NCI-H82 (cell line): ENCODE data around the gene ERC2.

Experiments
- DNase-seq: peaks from one replicate; lab custom pipeline; 2025; lab: John Stamatoyannopoulos, UW

The ERC2 gene

GRCh38 chr3:55492976-55493375, 975.3 kb downstream of the ERC2 start:
- DNase-seq: no peak

GRCh38 chr3:55491296-55491816, 976.9 kb downstream of the ERC2 start:
- DNase-seq: no peak

- no peak for DNase-seq
Measured at GRCh38 chr3:55490276-55490913, 977.9 kb downstream of the ERC2 start.

GRCh38 chr3:55489798-55490132, 978.5 kb downstream of the ERC2 start:
- DNase-seq: no peak

- peak; percentile 34 for DNase-seq
Measured at GRCh38 chr3:55488398-55489055, 979.7 kb downstream of the ERC2 start.

GRCh38 chr3:55487381-55488241, 980.7 kb downstream of the ERC2 start:
- DNase-seq: peak; percentile 55

GRCh38 chr3:55486857-55487380, 981.3 kb downstream of the ERC2 start, which contains the start of gene WNT5A:
WNT5A (minus strand) TSS chr3:55487306; CDS start chr3:55486985, 321 bp downstream.
- peak; percentile 40 for DNase-seq

- DNase-seq: peak; percentile 50
Measured at GRCh38 chr3:55486101-55486856, 982.0 kb downstream of the ERC2 start.

GRCh38 chr3:55484801-55485791, 983.2 kb downstream of the ERC2 start:
- peak; percentile 78 for DNase-seq

- no peak for DNase-seq
Measured at GRCh38 chr3:55484191-55484689, 984.0 kb downstream of the ERC2 start.

GRCh38 chr3:55483196-55484095, 984.8 kb downstream of the ERC2 start:
- peak; percentile 41 for DNase-seq

GRCh38 chr3:55482496-55483195, 985.6 kb downstream of the ERC2 start:
- peak; percentile 42 for DNase-seq

- DNase-seq: peak; percentile 37
Measured at GRCh38 chr3:55481744-55482495, 986.3 kb downstream of the ERC2 start.

GRCh38 chr3:55480911-55481743, 987.1 kb downstream of the ERC2 start:
- peak; percentile 77 for DNase-seq

- DNase-seq: no peak
Measured at GRCh38 chr3:55477306-55478303, 990.7 kb downstream of the ERC2 start.

- no peak for DNase-seq
Measured at GRCh38 chr3:55476515-55476914, 991.8 kb downstream of the ERC2 start.
